Activated naive CD8-positive, alpha-beta T cell treated with anti-CD3 and anti-CD28 coated beads for 36 hours (primary cell): Measurements from ENCODE around the gene SLC29A1. TPM values are rescaled to one million over a fixed set of nuclear protein-coding genes. Genes with fewer than 3 reads are reported as not detected.

Experiments
- DNase-seq: peaks from one replicate; pipeline ENCODE4 v3.0.0; 2021
- H3K27ac Mint-ChIP-seq: one replicate; pipeline ENCODE4 v1.8.0; 2022; ENCODE audit warnings: mild to moderate bottlenecking, moderate library complexity, mixed read lengths
- H3K27me3 Mint-ChIP-seq: one replicate; pipeline ENCODE4 v1.8.0; 2022; ENCODE audit warnings: mild to moderate bottlenecking, mixed read lengths
- H3K36me3 Mint-ChIP-seq: one replicate; pipeline ENCODE4 v1.8.0; 2021; ENCODE audit warnings: mild to moderate bottlenecking, mixed read lengths
- H3K4me1 Mint-ChIP-seq: one replicate; pipeline ENCODE4 v1.8.0; 2021; ENCODE audit warnings: mixed read lengths
- H3K4me3 Mint-ChIP-seq: one replicate; pipeline ENCODE4 v1.8.0; 2022; ENCODE audit warnings: mild to moderate bottlenecking, moderate library complexity, mixed read lengths
- H3K9me3 Mint-ChIP-seq: one replicate; pipeline ENCODE4 v1.8.0; 2022; ENCODE audit warnings: mixed read lengths
- total RNA-seq, 2 experiments: library from RNA; stranded (reverse); gene quantifications; one replicate each; pipeline ENCODE4 v1.2.3, GENCODE V29; 2021

Gene SLC29A1
- total RNA-seq, 2 experiments from 2014 or later = 92.5 to 102 TPM

DNA sequence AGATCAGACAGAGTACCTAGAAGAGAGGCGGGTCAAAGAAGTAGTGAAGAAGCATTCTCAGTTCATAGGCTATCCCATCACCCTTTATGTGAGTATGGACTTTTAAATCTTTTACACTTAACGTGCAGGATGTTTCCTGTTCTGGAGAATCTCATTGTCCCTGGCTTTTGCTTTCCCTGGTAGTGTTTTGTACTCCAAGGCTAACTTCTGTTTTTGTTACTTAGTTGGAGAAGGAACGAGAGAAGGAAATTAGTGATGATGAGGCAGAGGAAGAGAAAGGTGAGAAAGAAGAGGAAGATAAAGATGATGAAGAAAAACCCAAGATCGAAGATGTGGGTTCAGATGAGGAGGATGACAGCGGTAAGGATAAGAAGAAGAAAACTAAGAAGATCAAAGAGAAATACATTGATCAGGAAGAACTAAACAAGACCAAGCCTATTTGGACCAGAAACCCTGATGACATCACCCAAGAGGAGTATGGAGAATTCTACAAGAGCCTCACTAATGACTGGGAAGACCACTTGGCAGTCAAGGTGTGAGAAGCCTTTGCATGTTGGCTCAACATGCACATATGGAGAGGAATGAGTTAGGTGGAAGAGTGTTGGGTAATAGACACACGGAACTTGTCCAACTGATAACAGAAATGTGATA is 26.8 kb downstream of the SLC29A1 start:
- Mint-ChIP-seq H3K27me3 (peaks cover 25% of the 10 kb centered on the region), H3K27ac (peak overlapping the region; percentile 100), H3K9me3 (no peaks in the 10 kb centered on the region), H3K36me3 (peaks cover 83% of the 10 kb centered on the region), H3K4me1 (peaks cover 74% of the 10 kb centered on the region), H3K4me3 (peak overlapping the region; percentile 97)
- DNase-seq = no peak

DNA sequence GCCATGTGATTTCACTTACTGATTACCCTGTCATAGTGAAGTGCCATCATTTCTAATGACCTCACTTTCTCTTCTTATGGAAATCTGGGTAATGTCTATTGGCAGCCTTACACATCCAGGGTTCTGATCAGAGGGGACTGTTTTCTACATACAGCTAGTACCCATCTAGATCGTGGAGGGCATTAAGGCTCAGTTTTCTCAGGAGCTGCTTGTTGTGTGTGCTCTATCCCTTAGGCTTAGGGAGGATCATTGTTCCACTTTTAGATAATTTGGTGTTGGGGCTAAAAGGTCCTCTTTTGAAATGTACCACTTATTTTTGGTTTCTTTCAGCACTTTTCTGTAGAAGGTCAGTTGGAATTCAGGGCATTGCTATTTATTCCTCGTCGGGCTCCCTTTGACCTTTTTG is 27.3 kb downstream of the SLC29A1 start:
- H3K4me1 Mint-ChIP-seq = peaks cover 74% of the 10 kb centered on the region
- H3K36me3 Mint-ChIP-seq = peaks cover 88% of the 10 kb centered on the region
- H3K4me3 Mint-ChIP-seq = peak overlapping the region; percentile 97
- no peaks in the 10 kb centered on the region for H3K9me3 Mint-ChIP-seq
- DNase-seq = no peak
- H3K27ac Mint-ChIP-seq = peak overlapping the region; percentile 100
- peaks cover 25% of the 10 kb centered on the region for H3K27me3 Mint-ChIP-seq

DNA sequence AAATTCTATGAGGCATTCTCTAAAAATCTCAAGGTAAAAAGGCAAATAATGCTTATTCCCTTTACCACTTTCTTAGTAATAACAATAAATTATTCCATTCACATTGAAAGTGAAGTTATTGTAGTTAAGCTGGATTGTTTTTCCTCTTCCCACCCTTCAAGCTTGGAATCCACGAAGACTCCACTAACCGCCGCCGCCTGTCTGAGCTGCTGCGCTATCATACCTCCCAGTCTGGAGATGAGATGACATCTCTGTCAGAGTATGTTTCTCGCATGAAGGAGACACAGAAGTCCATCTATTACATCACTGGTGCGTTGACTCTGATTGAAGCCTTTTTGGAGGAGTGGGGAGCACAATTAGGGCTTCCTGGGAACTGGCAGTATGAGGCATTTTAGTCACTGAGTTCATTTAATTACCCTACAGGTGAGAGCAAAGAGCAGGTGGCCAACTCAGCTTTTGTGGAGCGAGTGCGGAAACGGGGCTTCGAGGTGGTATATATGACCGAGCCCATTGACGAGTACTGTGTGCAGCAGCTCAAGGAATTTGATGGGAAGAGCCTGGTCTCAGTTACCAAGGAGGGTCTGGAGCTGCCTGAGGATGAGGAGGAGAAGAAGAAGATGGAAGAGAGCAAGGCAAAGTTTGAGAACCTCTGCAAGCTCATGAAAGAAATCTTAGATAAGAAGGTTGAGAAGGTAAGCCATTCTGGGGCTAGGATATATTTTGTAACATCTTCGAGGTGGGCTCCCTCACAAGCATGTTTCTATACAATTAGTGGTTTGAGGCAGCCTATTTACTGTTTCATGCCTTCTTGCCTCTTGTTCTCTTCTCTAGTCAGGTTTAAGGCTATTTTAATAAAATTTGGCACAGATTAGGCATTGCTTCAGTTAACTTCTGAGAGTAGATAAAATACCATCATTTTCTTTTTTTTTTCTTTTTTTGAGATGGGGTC is 28.5 kb downstream of the SLC29A1 start:
- peaks cover 22% of the 10 kb centered on the region for H3K27me3 Mint-ChIP-seq

DNA sequence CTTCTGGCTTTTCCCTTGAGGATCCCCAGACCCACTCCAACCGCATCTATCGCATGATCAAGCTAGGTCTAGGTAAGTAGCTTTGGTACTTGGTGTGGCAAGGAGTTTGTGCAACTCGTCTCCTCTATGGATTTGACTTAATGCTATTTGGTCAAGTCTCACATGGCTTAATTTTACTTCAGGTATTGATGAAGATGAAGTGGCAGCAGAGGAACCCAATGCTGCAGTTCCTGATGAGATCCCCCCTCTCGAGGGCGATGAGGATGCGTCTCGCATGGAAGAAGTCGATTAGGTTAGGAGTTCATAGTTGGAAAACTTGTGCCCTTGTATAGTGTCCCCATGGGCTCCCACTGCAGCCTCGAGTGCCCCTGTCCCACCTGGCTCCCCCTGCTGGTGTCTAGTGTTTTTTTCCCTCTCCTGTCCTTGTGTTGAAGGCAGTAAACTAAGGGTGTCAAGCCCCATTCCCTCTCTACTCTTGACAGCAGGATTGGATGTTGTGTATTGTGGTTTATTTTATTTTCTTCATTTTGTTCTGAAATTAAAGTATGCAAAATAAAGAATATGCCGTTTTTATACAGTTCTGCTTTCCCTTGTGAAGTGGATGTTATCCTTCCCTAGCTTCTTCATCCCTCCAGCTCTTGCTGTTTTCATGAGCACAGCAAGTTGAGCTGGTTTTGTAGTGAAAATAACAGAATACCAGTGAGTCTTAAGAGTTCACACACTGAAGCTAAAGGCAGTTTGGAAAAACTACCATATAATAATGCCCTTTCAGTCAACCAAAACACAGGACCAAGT is 30.1 kb downstream of the SLC29A1 start:
- peak; percentile 61 for DNase-seq
- Mint-ChIP-seq H3K27ac (peak overlapping the region; percentile 100), H3K27me3 (peaks cover 9% of the 10 kb centered on the region), H3K9me3 (no peaks in the 10 kb centered on the region), H3K4me1 (peaks cover 81% of the 10 kb centered on the region), H3K4me3 (peak overlapping the region; percentile 56), H3K36me3 (peaks cover 84% of the 10 kb centered on the region)

More for the DNA sequence above, 28.5 kb downstream of the SLC29A1 start:
- Mint-ChIP-seq H3K36me3 (peaks cover 95% of the 10 kb centered on the region), H3K4me3 (peak overlapping the region; percentile 97), H3K9me3 (no peaks in the 10 kb centered on the region), H3K4me1 (peaks cover 79% of the 10 kb centered on the region), H3K27ac (peak overlapping the region; percentile 100)
- no peak for DNase-seq

DNA sequence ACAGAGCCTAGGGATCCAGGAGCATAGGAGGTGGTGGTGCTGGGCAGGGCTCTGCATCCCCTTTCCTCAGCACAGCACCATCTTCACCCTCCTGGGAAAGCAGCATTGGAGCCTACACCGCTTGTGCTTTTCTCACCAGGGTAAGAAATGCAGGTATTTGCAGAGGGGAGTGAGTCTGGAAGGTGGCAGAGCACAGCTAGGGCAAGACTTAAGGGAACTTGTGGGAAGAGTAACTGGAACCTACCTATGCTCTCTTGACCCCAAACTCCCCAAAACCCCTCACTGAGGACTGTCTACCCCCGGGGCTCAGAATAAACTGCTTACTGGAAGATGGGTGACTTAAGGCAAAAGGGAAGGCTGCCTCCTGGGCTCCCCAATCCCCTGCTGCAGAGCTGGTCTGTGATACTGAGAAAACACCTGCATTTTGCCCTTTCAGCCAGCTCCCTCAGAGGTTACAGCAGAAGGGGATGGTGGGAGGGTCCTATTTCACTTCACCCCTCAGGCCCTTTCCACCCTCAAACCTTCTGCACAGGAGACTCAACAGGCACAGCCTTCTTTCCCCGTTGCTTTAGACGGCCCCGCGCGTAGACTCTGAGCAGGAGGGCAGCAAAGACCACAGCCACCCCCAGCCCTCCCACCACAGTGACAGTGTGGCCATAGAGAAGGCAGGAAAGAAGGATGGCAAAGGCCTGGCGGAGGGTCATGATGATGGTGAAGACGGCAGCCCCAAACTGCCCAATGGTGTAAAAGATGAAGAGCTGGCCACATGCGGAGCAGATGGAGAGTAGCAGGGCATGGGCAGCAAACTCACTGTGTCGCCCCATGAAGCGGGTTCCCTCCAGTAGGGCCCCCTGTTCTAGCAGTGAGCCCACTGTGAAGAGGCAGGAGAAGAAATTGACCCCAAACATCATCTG is 31.1 kb downstream of the SLC29A1 start:
- DNase-seq = peak; percentile 40
- peaks cover 75% of the 10 kb centered on the region for H3K4me1 Mint-ChIP-seq
- no peaks in the 10 kb centered on the region for H3K9me3 Mint-ChIP-seq
- H3K27ac Mint-ChIP-seq = peak overlapping the region; percentile 86
- H3K4me3 Mint-ChIP-seq = peak overlapping the region; percentile 89
- peaks cover 6% of the 10 kb centered on the region for H3K27me3 Mint-ChIP-seq
- H3K36me3 Mint-ChIP-seq = peaks cover 80% of the 10 kb centered on the region

DNA sequence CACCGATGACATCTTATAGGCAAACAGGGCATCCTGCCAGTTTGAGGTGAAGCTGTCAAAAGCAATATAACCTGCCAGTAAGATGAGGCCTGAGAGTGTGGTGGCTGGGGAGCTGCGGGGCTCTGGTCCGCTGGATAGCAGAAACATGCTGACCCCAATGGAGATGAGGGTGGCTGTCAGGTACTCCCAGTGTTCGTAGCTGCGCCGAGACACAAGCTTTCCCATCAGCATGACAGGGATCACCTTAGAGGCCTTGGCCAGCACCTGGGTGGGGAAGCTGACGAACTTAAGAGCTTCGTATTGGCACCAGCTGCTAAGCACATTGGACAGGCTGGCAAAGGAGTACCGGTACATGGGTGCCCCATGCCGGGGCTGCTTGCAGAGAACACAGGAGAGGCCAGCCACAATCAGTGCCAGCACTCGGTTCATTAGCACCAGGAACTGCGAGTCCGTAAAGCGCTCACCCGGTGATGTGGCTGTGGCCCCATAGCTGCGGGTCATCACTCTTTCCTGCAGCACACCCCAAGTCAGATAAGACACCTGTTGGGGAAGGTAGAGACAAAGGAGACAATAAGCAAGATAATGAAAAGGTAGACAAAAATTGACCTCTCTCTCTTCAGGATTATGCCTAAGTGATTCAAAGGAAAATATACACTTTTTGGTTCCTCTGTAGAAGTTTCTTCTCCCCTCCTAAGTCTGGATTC is 31.9 kb downstream of the SLC29A1 start:
- peak; percentile 37 for DNase-seq
- no peaks in the 10 kb centered on the region for H3K9me3 Mint-ChIP-seq
- peak overlapping the region; percentile 89 for H3K4me3 Mint-ChIP-seq
- peaks cover 72% of the 10 kb centered on the region for H3K36me3 Mint-ChIP-seq
- peak overlapping the region; percentile 86 for H3K27ac Mint-ChIP-seq
- H3K27me3 Mint-ChIP-seq = peaks cover 6% of the 10 kb centered on the region
- peaks cover 68% of the 10 kb centered on the region for H3K4me1 Mint-ChIP-seq

DNA sequence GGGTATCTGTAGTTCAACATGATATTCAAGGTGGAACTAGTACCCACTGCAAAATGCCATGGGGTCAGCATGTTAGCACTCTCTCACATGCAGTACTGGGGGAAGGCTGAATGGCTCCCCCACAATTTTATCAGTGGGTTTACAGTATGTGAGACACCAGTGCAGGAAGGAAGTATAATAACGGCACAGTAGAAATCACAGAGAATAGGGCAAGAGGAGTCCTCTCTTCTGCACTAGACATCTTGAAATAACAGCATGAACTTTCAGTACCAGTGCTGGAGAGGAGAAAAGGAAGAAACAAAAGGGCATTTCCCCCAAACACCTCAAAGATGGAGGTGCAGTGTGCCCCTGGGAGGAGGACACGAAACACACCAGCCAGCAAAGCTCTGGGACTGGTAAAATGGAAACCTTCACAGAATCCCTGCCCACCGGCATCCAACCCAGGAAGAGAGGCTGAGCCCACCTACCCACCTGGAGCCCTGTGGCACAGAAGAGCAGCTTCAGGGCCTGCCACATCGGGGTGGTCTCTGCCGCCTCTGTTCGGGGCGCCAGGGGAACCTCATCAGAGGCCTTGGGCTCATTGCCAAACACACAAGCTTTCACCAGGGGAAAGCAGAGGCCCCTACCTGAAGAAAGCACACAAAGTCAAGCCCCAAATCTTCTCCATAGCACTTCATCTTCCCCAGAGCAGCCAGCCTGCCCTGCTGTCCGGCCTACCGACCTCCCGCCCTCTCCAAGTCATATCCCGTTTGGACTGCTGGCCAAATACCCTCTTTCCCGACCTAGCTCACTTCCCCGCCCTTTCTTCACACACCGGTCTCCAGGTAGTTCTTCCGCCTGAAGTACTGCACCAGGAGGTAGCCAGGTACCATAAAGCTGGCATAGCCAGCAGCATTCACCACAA is 32.7 kb downstream of the SLC29A1 start:
- Mint-ChIP-seq H3K27me3 (peaks cover 6% of the 10 kb centered on the region), H3K4me1 (peaks cover 67% of the 10 kb centered on the region), H3K36me3 (peaks cover 70% of the 10 kb centered on the region), H3K4me3 (peak overlapping the region; percentile 89), H3K9me3 (no peaks in the 10 kb centered on the region), H3K27ac (peak overlapping the region; percentile 86)
- DNase-seq = peak; percentile 50

DNA sequence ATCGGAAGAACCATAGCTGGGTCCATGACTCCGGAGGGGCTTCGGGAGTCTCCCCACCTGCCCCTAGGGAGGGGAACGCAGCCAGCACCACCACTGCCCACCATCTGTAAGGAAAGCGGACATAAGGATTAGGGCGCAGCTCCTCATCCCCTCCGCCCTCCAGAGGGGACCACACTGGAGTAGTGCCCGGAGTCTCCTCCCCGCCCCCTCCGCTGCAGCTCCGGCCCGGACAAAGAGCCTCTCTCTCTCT is 33.3 kb downstream of the SLC29A1 start:
- Mint-ChIP-seq H3K4me3 (peak overlapping the region; percentile 89), H3K27me3 (peaks cover 6% of the 10 kb centered on the region), H3K9me3 (no peaks in the 10 kb centered on the region), H3K4me1 (peaks cover 65% of the 10 kb centered on the region), H3K27ac (peak overlapping the region; percentile 86), H3K36me3 (peaks cover 65% of the 10 kb centered on the region)
- DNase-seq = peak; percentile 46

DNA sequence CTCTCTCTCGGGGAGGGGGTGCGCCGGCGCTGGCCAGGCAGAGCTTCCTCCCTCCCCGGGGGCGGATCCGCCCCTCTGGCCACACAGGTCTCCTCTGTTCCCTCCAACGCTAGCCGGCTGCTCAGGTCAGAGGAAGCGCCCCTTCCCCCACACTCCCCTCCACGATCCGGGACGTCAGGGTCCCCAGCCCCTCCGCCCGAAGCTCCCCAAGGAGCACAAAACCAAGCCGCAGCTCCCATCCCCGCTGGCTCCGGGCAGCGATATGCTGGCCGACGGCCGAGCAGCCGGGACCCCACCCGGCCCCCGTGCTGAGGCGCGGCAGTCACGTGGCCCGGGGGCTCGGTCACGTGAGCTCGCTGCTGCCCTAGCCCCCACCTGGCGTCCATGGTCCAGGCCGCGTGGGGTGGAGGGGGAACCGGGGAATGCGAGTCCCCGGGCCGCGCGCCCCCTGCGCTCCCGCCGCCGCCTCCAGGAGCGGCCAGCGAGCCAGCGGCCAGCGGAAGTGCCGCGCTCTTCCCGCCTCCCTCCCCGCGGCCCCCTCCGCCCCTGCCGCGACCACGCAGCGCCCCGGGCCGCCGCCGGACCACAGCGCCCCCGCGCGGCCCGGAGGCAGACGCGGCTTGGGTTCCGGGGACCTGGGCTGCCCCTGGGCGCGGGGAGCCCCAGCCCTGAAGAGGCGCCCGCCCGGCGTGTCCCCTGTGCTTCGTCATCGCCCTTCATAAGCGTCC is 33.8 kb downstream of the SLC29A1 start, which contains the start of gene SLC35B2:
SLC35B2 (minus strand) TSS at position 504 of the 728 bp plus-strand sequence; CDS start at position 386, 118 bp downstream.
- Mint-ChIP-seq H3K27me3 (peaks cover 6% of the 10 kb centered on the region), H3K9me3 (no peaks in the 10 kb centered on the region), H3K36me3 (peaks cover 60% of the 10 kb centered on the region), H3K27ac (peak within 1 kb of the TSS; percentile 92), H3K4me1 (peaks cover 65% of the 10 kb centered on the region), H3K4me3 (peak within 1 kb of the TSS; percentile 89)
- peak; percentile 82 for DNase-seq

DNA sequence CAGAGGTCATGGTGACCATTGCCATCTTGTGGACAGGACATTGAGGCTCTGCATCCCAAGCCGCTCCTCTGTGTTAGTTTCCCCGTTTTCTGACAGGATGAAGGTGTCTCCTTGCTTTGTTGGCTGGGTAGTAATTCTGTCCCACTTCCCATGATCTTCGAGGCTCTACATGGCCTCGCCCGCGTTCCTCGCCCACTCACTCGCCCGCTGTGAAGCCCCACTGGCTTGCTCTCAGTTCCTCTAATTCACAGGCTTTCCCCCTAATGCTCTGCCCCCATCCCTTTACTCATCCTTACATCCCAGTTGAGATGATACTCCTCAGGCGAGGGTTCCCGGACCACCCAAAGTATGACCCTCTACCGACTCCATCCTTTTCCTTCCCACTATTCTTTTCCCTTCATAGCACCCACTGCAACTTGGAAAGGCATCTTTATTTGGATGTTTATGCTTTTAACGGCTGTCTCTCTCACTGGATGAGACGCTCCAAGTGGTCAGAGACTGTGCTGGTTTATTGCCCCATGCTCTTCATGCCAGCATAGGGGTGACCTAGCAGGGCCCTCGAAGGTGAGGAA is 34.4 kb downstream of the SLC29A1 start:
- Mint-ChIP-seq H3K9me3 (no peaks in the 10 kb centered on the region), H3K4me1 (peaks cover 65% of the 10 kb centered on the region), H3K36me3 (peaks cover 55% of the 10 kb centered on the region), H3K27ac (peak overlapping the region; percentile 92), H3K4me3 (peak overlapping the region; percentile 80), H3K27me3 (peaks cover 6% of the 10 kb centered on the region)
- peak; percentile 17 for DNase-seq

DNA sequence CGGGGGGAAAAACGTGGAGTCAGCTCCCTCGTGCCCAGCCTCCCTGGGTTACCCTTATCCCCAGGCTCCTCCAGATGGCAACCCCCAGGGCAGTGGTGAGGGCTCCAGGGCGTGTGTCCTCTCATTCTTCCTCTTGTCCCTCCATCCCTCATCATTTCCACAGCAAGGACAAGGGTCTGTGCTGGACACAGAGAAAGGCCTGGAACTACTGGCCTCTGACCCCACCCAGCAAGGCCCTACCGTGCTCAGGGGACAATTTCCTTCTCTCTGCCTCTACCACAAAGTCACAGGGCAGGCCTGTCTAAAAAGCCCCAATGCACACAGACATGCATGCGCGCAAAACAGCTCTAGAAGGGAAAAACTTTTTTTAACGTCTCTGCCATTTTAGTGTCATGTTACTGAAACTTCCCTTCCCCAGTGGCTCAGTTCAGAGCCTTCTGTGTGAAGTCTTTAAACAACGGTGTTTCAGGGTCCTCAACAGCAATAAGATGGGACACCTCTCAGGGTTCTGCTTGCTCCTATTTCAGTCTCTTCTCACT is 35.0 kb downstream of the SLC29A1 start:
- Mint-ChIP-seq H3K9me3 (no peaks in the 10 kb centered on the region), H3K36me3 (peaks cover 55% of the 10 kb centered on the region), H3K27ac (peak overlapping the region; percentile 92), H3K4me1 (peaks cover 65% of the 10 kb centered on the region), H3K4me3 (peak overlapping the region; percentile 80), H3K27me3 (peaks cover 6% of the 10 kb centered on the region)
- no peak for DNase-seq

DNA sequence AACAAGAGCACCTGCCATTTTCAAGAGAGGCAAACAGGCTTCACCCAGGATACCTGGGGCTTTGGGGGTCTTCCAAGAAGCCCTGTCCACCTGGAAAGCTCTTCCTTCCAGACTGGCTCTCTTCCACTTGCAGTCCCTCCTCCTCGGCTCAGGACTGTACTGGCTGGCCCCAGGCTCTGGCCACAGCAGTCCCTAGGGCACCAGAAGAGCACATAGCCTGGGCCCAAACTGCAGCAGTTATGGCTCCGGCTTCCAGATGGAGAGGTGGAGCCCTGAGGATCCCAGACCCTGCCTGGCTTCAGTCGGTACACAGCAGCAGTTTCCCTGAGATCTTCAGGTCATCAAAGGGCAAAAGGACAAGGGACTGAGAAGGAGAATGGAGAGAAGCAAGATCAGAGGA is 35.5 kb downstream of the SLC29A1 start:
- H3K27me3 Mint-ChIP-seq = peaks cover 6% of the 10 kb centered on the region
- H3K9me3 Mint-ChIP-seq = no peaks in the 10 kb centered on the region
- H3K4me3 Mint-ChIP-seq = peak overlapping the region; percentile 80
- peak overlapping the region; percentile 92 for H3K27ac Mint-ChIP-seq
- DNase-seq = no peak
- H3K36me3 Mint-ChIP-seq = peaks cover 54% of the 10 kb centered on the region
- H3K4me1 Mint-ChIP-seq = peaks cover 65% of the 10 kb centered on the region
